Subcutaneous abdominal adipose tissue (tissue), 5 donors: ENCODE results near the gene RIMKLB.
A peak's percentile ranks its signal among the peaks of the same experiment; 100 is the strongest.

Experiments used
- H3K27ac ChIP-seq: one replicate; pipeline ENCODE4 v1.7.0; 2013; ENCODE audit warnings: low read depth, mild to moderate bottlenecking, inconsistent platforms, low read length, moderate library complexity
- H3K27me3 ChIP-seq, 5 donors: one replicate each; pipeline ENCODE4 v1.7.0; 2013; ENCODE audit warnings: low read length in 5 of 5, inconsistent platforms in 1 of 5; ENCODE audit not compliant: control insufficient read depth in 5 of 5, insufficient read depth in 4 of 5
- H3K36me3 ChIP-seq, 5 donors: one replicate each; pipeline ENCODE4 v1.7.0; 2013; ENCODE audit warnings: low read length in 5 of 5; ENCODE audit not compliant: control insufficient read depth in 5 of 5, insufficient read depth in 5 of 5
- H3K4me1 ChIP-seq, 5 donors: one replicate each; pipeline ENCODE4 v1.7.0; 2013; ENCODE audit warnings: low read length in 5 of 5, mild to moderate bottlenecking in 3 of 5, moderate library complexity in 1 of 5; ENCODE audit not compliant: control insufficient read depth in 5 of 5, insufficient read depth in 5 of 5
- H3K4me3 ChIP-seq, 5 donors: one replicate each; pipeline ENCODE4 v1.7.0; 2013; ENCODE audit warnings: low read length in 5 of 5, low read depth in 1 of 5
- H3K9ac ChIP-seq, 5 donors: one replicate each; pipeline ENCODE4 v1.7.0; 2013; ENCODE audit warnings: low read length in 5 of 5, mild to moderate bottlenecking in 4 of 5, moderate library complexity in 3 of 5
- H3K9me3 ChIP-seq, 5 donors: one replicate each; pipeline ENCODE4 v1.7.0; 2013; ENCODE audit warnings: low read length in 5 of 5; ENCODE audit not compliant: control insufficient read depth in 5 of 5
- donor health status: healthy.
- donor health status: healthy.
- donor health status: healthy.
- donor health status: healthy.
- donor health status: healthy.

The RIMKLB gene

GRCh38 chr12:8822298-8822697 is 124.5 kb downstream of the RIMKLB start, which contains the start of gene A2ML1:
A2ML1 (plus strand) TSS chr12:8822621; CDS start chr12:8822652, 31 bp downstream.
- Histone ChIP-seq H3K4me1 (peaks cover 0 to 7% (median 5%) of the 10 kb centered on the region in 5 donors), H3K9ac (no peak within 1 kb of the TSS), H3K36me3 (no peaks in the 10 kb centered on the region), H3K4me3 (no peak within 1 kb of the TSS), H3K27me3 (no peaks in the 10 kb centered on the region), H3K27ac (no peak within 1 kb of the TSS), H3K9me3 (peaks cover 0 to 5% (median 0%) of the 10 kb centered on the region in 5 donors)

- Histone ChIP-seq H3K36me3 (no peaks in the 10 kb centered on the region), H3K4me1 (peaks cover 0 to 12% (median 6%) of the 10 kb centered on the region in 5 donors), H3K9ac (no peak overlapping the region), H3K27ac (no peak overlapping the region), H3K27me3 (no peaks in the 10 kb centered on the region), H3K9me3 (peaks cover 0 to 5% (median 0%) of the 10 kb centered on the region in 5 donors), H3K4me3 (no peak overlapping the region)
Observed at GRCh38 chr12:8823565-8824300, 125.9 kb downstream of the RIMKLB start.

- Histone ChIP-seq H3K27me3 (no peaks in the 10 kb centered on the region), H3K27ac (no peak overlapping the region), H3K4me1 (peaks cover 0 to 12% (median 6%) of the 10 kb centered on the region in 5 donors), H3K36me3 (no peaks in the 10 kb centered on the region), H3K9ac (no peak overlapping the region), H3K9me3 (peaks cover 0 to 5% (median 0%) of the 10 kb centered on the region in 5 donors), H3K4me3 (no peak overlapping the region)
Observed at GRCh38 chr12:8827551-8828256, 129.9 kb downstream of the RIMKLB start.

- Histone ChIP-seq H3K9ac (no peak overlapping the region), H3K36me3 (no peaks in the 10 kb centered on the region), H3K9me3 (peaks cover 0 to 5% (median 0%) of the 10 kb centered on the region in 5 donors), H3K4me3 (peak overlapping the region in 1 of 5 donors; percentile 15), H3K27ac (no peak overlapping the region), H3K27me3 (no peaks in the 10 kb centered on the region), H3K4me1 (peaks cover 0 to 12% (median 5%) of the 10 kb centered on the region in 5 donors)
Observed at GRCh38 chr12:8828257-8829124, 130.7 kb downstream of the RIMKLB start.

- Histone ChIP-seq H3K9me3 (peaks cover 0 to 5% (median 0%) of the 10 kb centered on the region in 5 donors), H3K27me3 (no peaks in the 10 kb centered on the region), H3K27ac (no peak overlapping the region), H3K36me3 (no peaks in the 10 kb centered on the region), H3K4me1 (peaks cover 0 to 7% (median 0%) of the 10 kb centered on the region in 5 donors), H3K9ac (no peak overlapping the region), H3K4me3 (no peak overlapping the region)
Observed at GRCh38 chr12:8829125-8829518, 131.3 kb downstream of the RIMKLB start.

GRCh38 chr12:8829621-8830020 is 131.8 kb downstream of the RIMKLB start:
- Histone ChIP-seq H3K27ac (no peak overlapping the region), H3K9ac (no peak overlapping the region), H3K9me3 (peaks cover 0 to 5% (median 0%) of the 10 kb centered on the region in 5 donors), H3K4me3 (no peak overlapping the region), H3K27me3 (no peaks in the 10 kb centered on the region), H3K36me3 (no peaks in the 10 kb centered on the region), H3K4me1 (peaks cover 0 to 7% (median 0%) of the 10 kb centered on the region in 5 donors)

- H3K27me3 ChIP-seq, result no peaks in the 10 kb centered on the region
- peaks cover 0 to 7% (median 0%) of the 10 kb centered on the region in 5 donors for H3K4me1 ChIP-seq
- no peak overlapping the region for H3K4me3 ChIP-seq
- no peaks in the 10 kb centered on the region for H3K9me3 ChIP-seq
- H3K9ac ChIP-seq, result no peak overlapping the region
- no peak overlapping the region for H3K27ac ChIP-seq
- H3K36me3 ChIP-seq, result no peaks in the 10 kb centered on the region
Observed at GRCh38 chr12:8831116-8831515, 133.3 kb downstream of the RIMKLB start.

- no peaks in the 10 kb centered on the region for H3K27me3 ChIP-seq
- no peaks in the 10 kb centered on the region for H3K9me3 ChIP-seq
- H3K4me1 ChIP-seq, result peaks cover 0 to 7% (median 0%) of the 10 kb centered on the region in 5 donors
Observed at GRCh38 chr12:8832500-8832899, 134.7 kb downstream of the RIMKLB start.

More at GRCh38 chr12:8832500-8832899, 134.7 kb downstream of the RIMKLB start:
- Histone ChIP-seq H3K27ac (no peak overlapping the region), H3K9ac (no peak overlapping the region), H3K36me3 (no peaks in the 10 kb centered on the region), H3K4me3 (no peak overlapping the region)
